SK-N-SH treated with all-trans-retinoic acid at 6 μM for 48 hours (cell line): ENCODE measurements around the gene ASTN2.

Source experiments
- ATAC-seq: fragments of 200-7000 bp; cut with Tn5 transposase; 3 replicates; pipeline ENCODE4 v1.9.1; 2020; ENCODE audit warnings: mild to moderate bottlenecking, moderate library complexity
- ARNTL ChIP-seq: fragments of 450-650 bp; formaldehyde crosslinking; IDR thresholded peaks from 2 replicates; pipeline ENCODE4 v1.5.0; 2020; ENCODE audit warnings: low read depth, mild to moderate bottlenecking, moderate library complexity, borderline replicate concordance
- BACH2 ChIP-seq: fragments of 250-450 bp; sonication (Bioruptor Pico); IDR thresholded peaks from 2 replicates; pipeline ENCODE4 v1.9.0; 2021; ENCODE audit warnings: mild to moderate bottlenecking, borderline replicate concordance
- CSDC2 ChIP-seq: fragments of 250-450 bp; sonication (Bioruptor Pico); IDR thresholded peaks from 2 replicates; pipeline ENCODE4 v1.5.0; 2020; ENCODE audit warnings: mild to moderate bottlenecking, moderate library complexity
- CSRNP3 ChIP-seq: fragments of 250-450 bp; sonication (Bioruptor Pico); IDR thresholded peaks from 2 replicates; pipeline ENCODE4 v1.5.1; 2021; ENCODE audit warnings: mild to moderate bottlenecking, moderate library complexity
- GLIS3 ChIP-seq: fragments of 250-450 bp; sonication (Bioruptor Pico); IDR thresholded peaks from 2 replicates; pipeline ENCODE4 v1.5.0; 2020; ENCODE audit warnings: mild to moderate bottlenecking, moderate library complexity
- ISL1 ChIP-seq: fragments of 250-450 bp; sonication (Bioruptor Pico); IDR thresholded peaks from 2 replicates; pipeline ENCODE4 v2.1.2; 2022; ENCODE audit warnings: mild to moderate bottlenecking, moderate library complexity
- PATZ1 ChIP-seq: fragments of 250-450 bp; sonication (Bioruptor Pico); IDR thresholded peaks from 2 replicates; pipeline ENCODE4 v1.8.0; 2020; ENCODE audit warnings: mild to moderate bottlenecking, moderate library complexity, borderline replicate concordance
- POU6F1 ChIP-seq: fragments of 250-450 bp; sonication (Bioruptor Pico); IDR thresholded peaks from 2 replicates; pipeline ENCODE4 v1.8.0; 2021; ENCODE audit warnings: low read depth, mild to moderate bottlenecking, moderate library complexity, borderline replicate concordance
- RARB ChIP-seq: fragments of 250-450 bp; sonication (Bioruptor Pico); IDR thresholded peaks from 2 replicates; pipeline ENCODE4 v1.8.0; 2021; ENCODE audit warnings: mild to moderate bottlenecking, moderate library complexity
- SNAI2 ChIP-seq: fragments of 250-450 bp; sonication (Bioruptor Pico); IDR thresholded peaks from 2 replicates; pipeline ENCODE4 v1.5.0; 2020; ENCODE audit warnings: mild to moderate bottlenecking, moderate library complexity
- TCF4 ChIP-seq: fragments of 250-450 bp; sonication (Bioruptor Pico); IDR thresholded peaks from 2 replicates; pipeline ENCODE4 v1.8.0; 2021; ENCODE audit warnings: mild to moderate bottlenecking, moderate library complexity, borderline replicate concordance
- TOX ChIP-seq: fragments of 250-450 bp; sonication (Bioruptor Pico); IDR thresholded peaks from 2 replicates; pipeline ENCODE4 v1.8.0; 2021; ENCODE audit warnings: mild to moderate bottlenecking, moderate library complexity, borderline replicate concordance
- TSHZ2 ChIP-seq: fragments of 250-450 bp; sonication (Bioruptor Pico); IDR thresholded peaks from 2 replicates; pipeline ENCODE4 v1.5.0; 2020; ENCODE audit warnings: mild to moderate bottlenecking, moderate library complexity
- ZC3H10 ChIP-seq: fragments of 250-450 bp; sonication (Bioruptor Pico); IDR thresholded peaks from 2 replicates; pipeline ENCODE4 v1.5.1; 2021; ENCODE audit warnings: mild to moderate bottlenecking, moderate library complexity
- ZFP3 ChIP-seq: fragments of 250-450 bp; sonication (Bioruptor Pico); IDR thresholded peaks from 2 replicates; pipeline ENCODE4 v1.5.0; 2020; ENCODE audit warnings: mild to moderate bottlenecking, moderate library complexity
- ZFP30 ChIP-seq: fragments of 450-650 bp; formaldehyde crosslinking; IDR thresholded peaks from 2 replicates; pipeline ENCODE4 v1.5.0; 2022; ENCODE audit warnings: mild to moderate bottlenecking, moderate library complexity
- ZNF8 ChIP-seq: fragments of 450-650 bp; formaldehyde crosslinking; IDR thresholded peaks from 2 replicates; pipeline ENCODE4 v1.5.0; 2020; ENCODE audit warnings: mild to moderate bottlenecking, moderate library complexity

The ASTN2 gene

GRCh38 chr9:116653348-116654058, 761.4 kb downstream of the ASTN2 start:
- no peak for ATAC-seq
- TF ChIP-seq POU6F1 (CRISPR knock-in tag) (no peak), SNAI2 (CRISPR knock-in tag) (no peak), ARNTL (CRISPR knock-in tag) (no peak), ZFP30 (no peak), CSDC2 (CRISPR knock-in tag) (no peak)

GRCh38 chr9:116647515-116647809, 767.4 kb downstream of the ASTN2 start:
- ATAC-seq = peak; percentile 23; the same call in 2 of the 3 replicates
- TF ChIP-seq TOX = no peak
- no peak for TF ChIP-seq TSHZ2 (CRISPR knock-in tag)
- no peak for TF ChIP-seq TCF4
- no peak for TF ChIP-seq ZFP3
- no peak for TF ChIP-seq PATZ1 (CRISPR knock-in tag)

GRCh38 chr9:116646661-116647514, 768.0 kb downstream of the ASTN2 start:
- ATAC-seq = peak; percentile 93
- TF ChIP-seq RARB (CRISPR knock-in tag) = no peak
- no peak for TF ChIP-seq ZC3H10 (CRISPR knock-in tag)
- TF ChIP-seq POU6F1 (CRISPR knock-in tag) = no peak
- TF ChIP-seq ZFP30 = no peak
- TF ChIP-seq ISL1 (CRISPR knock-in tag) = no peak
- no peak for TF ChIP-seq CSRNP3 (CRISPR knock-in tag)
- no peak for TF ChIP-seq GLIS3
- TF ChIP-seq SNAI2 (CRISPR knock-in tag) = no peak
- TF ChIP-seq CSDC2 (CRISPR knock-in tag) = no peak
- TF ChIP-seq ZNF8 = no peak
- no peak for TF ChIP-seq BACH2 (CRISPR knock-in tag)
